Osteoblast (primary cell): Measurements from ENCODE around the gene SLIT3. TPM values are rescaled to one million over a fixed set of nuclear protein-coding genes. Genes with fewer than 3 reads are reported as not detected.

Source experiments
- DNase-seq: peaks from one replicate; pipeline ENCODE4 v3.0.0; 2011; ENCODE audit warnings: low spot score, mixed read lengths; ENCODE audit not compliant: insufficient read length; ENCODE audit errors: missing footprints
- H2AFZ ChIP-seq: 2 replicates; pipeline ENCODE4 v1.6.0; 2011; ENCODE audit warnings: mild to moderate bottlenecking, low read length
- H3K27ac ChIP-seq: 2 replicates; pipeline ENCODE4 v1.5.1; 2011; ENCODE audit warnings: mild to moderate bottlenecking, low read depth, low read length, moderate library complexity
- H3K27me3 ChIP-seq: 2 replicates; pipeline ENCODE4 v1.6.0; 2012; ENCODE audit warnings: mild to moderate bottlenecking, control low read depth, inconsistent platforms, low read length, moderate library complexity; ENCODE audit not compliant: insufficient read depth
- H3K36me3 ChIP-seq: 2 replicates; pipeline ENCODE4 v1.5.1; 2011; ENCODE audit warnings: mild to moderate bottlenecking, low read length, control low read depth, moderate library complexity; ENCODE audit not compliant: insufficient read depth
- H3K4me1 ChIP-seq: 2 replicates; pipeline ENCODE4 v1.5.1; 2011; ENCODE audit warnings: mild to moderate bottlenecking, low read length, control low read depth, moderate library complexity; ENCODE audit not compliant: insufficient read depth
- H3K4me2 ChIP-seq: 2 replicates; pipeline ENCODE4 v1.6.0; 2011; ENCODE audit warnings: mild to moderate bottlenecking, low read length; ENCODE audit not compliant: insufficient read depth
- H3K4me3 ChIP-seq: fragments of 200-600 bp; sonication (generic); 3 replicates; pipeline ENCODE4 v1.5.1; 2012; ENCODE audit warnings: mild to moderate bottlenecking, low read length, inconsistent platforms; ENCODE audit not compliant: insufficient read depth
- H3K79me2 ChIP-seq: 2 replicates; pipeline ENCODE4 v1.6.0; 2012; ENCODE audit warnings: mild to moderate bottlenecking, low read length, control low read depth, inconsistent platforms; ENCODE audit not compliant: insufficient read depth
- H3K9me3 ChIP-seq: 2 replicates; pipeline ENCODE4 v1.5.1; 2011; ENCODE audit warnings: low read depth, low read length, control low read depth
- H4K20me1 ChIP-seq: 2 replicates; pipeline ENCODE4 v1.6.0; 2012; ENCODE audit warnings: mild to moderate bottlenecking, low read length, control low read depth; ENCODE audit not compliant: insufficient read depth
- CTCF ChIP-seq: IDR thresholded peaks from 2 replicates; pipeline ENCODE4 v1.5.1; 2011; ENCODE audit warnings: mild to moderate bottlenecking, low read depth, low read length, moderate library complexity; ENCODE audit errors: extremely low read depth
- total RNA-seq: library from RNA; depleted of rRNA; stranded (reverse); fragments of >200 nt; gene quantifications from 2 replicates; pipeline ENCODE4 v1.2.3, GENCODE V29; 2012

SLIT3 gene
- total RNA-seq, 1 donor: 37.6 TPM

GRCh38 chr5:169088028-169088725, 212.8 kb downstream of the SLIT3 start:
- H3K4me2 ChIP-seq: no peak overlapping the region
- no peak overlapping the region for H3K27ac ChIP-seq
- H4K20me1 ChIP-seq: no peaks in the 10 kb centered on the region
- H3K79me2 ChIP-seq: no peaks in the 10 kb centered on the region
- H3K36me3 ChIP-seq: no peaks in the 10 kb centered on the region
- DNase-seq: no peak
- H3K9me3 ChIP-seq: peaks cover 2% of the 10 kb centered on the region
- H3K4me1 ChIP-seq: no peaks in the 10 kb centered on the region
- no peak overlapping the region for H3K4me3 ChIP-seq
- TF ChIP-seq CTCF: no peak
- H2AFZ ChIP-seq: no peak overlapping the region
- no peaks in the 10 kb centered on the region for H3K27me3 ChIP-seq

GRCh38 chr5:169085636-169086035, 215.3 kb downstream of the SLIT3 start:
- Histone ChIP-seq H3K4me3 (no peak overlapping the region), H3K27me3 (no peaks in the 10 kb centered on the region), H3K4me1 (no peaks in the 10 kb centered on the region), H3K4me2 (no peak overlapping the region), H3K79me2 (no peaks in the 10 kb centered on the region), H3K36me3 (no peaks in the 10 kb centered on the region), H3K9me3 (peaks cover 2% of the 10 kb centered on the region), H4K20me1 (no peaks in the 10 kb centered on the region), H3K27ac (no peak overlapping the region), H2AFZ (no peak overlapping the region)
- DNase-seq: no peak
- TF ChIP-seq CTCF: no peak

GRCh38 chr5:169085212-169085611, 215.7 kb downstream of the SLIT3 start:
- H3K4me3 ChIP-seq: no peak overlapping the region
- no peak for TF ChIP-seq CTCF
- no peaks in the 10 kb centered on the region for H3K9me3 ChIP-seq
- no peaks in the 10 kb centered on the region for H3K79me2 ChIP-seq
- H3K36me3 ChIP-seq: no peaks in the 10 kb centered on the region
- H3K27me3 ChIP-seq: no peaks in the 10 kb centered on the region
- no peak overlapping the region for H3K4me2 ChIP-seq
- no peak overlapping the region for H3K27ac ChIP-seq
- H3K4me1 ChIP-seq: no peaks in the 10 kb centered on the region
- no peak overlapping the region for H2AFZ ChIP-seq
- DNase-seq: no peak
- H4K20me1 ChIP-seq: no peaks in the 10 kb centered on the region

- TF ChIP-seq CTCF: no peak
- Histone ChIP-seq H3K9me3 (no peaks in the 10 kb centered on the region), H3K4me2 (no peak overlapping the region), H3K36me3 (no peaks in the 10 kb centered on the region), H3K27ac (no peak overlapping the region), H3K4me3 (no peak overlapping the region), H2AFZ (no peak overlapping the region), H4K20me1 (no peaks in the 10 kb centered on the region), H3K27me3 (no peaks in the 10 kb centered on the region), H3K79me2 (no peaks in the 10 kb centered on the region), H3K4me1 (no peaks in the 10 kb centered on the region)
- no peak for DNase-seq
These were observed 216.2 kb downstream of the SLIT3 start for GRCh38 chr5:169084775-169085174.
